Measurements from ENCODE around the gene SPTSSB.

DNA sequence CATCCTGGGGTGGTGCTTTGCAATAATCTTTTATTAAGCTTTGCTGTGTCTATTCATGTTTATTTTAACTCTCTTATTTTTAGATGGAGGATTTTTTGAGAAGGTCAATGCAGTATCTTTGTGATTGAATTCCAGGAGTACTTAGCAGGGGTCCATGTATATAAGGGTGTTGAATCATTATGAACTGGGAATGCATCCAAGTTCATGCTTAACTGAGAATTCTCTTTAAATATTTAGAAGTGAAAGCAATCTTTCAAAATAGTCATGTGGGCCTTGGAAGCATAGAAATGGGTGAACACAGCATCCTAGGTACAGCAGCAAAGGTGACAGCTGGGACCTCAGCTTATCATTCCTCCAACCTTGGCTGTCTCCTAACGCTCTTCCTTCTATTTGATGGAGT is 27.3 kb downstream of the SPTSSB start:
- TF ChIP-seq, protein P1, sequence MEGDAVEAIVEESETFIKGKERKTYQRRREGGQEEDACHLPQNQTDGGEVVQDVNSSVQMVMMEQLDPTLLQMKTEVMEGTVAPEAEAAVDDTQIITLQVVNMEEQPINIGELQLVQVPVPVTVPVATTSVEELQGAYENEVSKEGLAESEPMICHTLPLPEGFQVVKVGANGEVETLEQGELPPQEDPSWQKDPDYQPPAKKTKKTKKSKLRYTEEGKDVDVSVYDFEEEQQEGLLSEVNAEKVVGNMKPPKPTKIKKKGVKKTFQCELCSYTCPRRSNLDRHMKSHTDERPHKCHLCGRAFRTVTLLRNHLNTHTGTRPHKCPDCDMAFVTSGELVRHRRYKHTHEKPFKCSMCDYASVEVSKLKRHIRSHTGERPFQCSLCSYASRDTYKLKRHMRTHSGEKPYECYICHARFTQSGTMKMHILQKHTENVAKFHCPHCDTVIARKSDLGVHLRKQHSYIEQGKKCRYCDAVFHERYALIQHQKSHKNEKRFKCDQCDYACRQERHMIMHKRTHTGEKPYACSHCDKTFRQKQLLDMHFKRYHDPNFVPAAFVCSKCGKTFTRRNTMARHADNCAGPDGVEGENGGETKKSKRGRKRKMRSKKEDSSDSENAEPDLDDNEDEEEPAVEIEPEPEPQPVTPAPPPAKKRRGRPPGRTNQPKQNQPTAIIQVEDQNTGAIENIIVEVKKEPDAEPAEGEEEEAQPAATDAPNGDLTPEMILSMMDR (IDR thresholded peaks at IDR 0.05), result no peak
- TF ChIP-seq POLR2A (IDR thresholded peaks at IDR 0.05), result no peak

Data from adrenal gland (tissue), 5 donors.